GM18861 (cell line): ENCODE data around the gene DACT3.

Experiments
- ATAC-seq: cut with Tn5 transposase; IDR thresholded peaks from one replicate; pipeline ENCODE4 v1.9.1; 2021; ENCODE audit not compliant: unreplicated experiment

Gene DACT3

GRCh38 chr19:46661020-46661731, at the start of gene DACT3:
DACT3 (minus strand) TSS chr19:46661182; CDS start chr19:46661064, 118 bp downstream.
- ATAC-seq = peak; percentile 88

GRCh38 chr19:46710687-46711086, 49.7 kb upstream of the DACT3 start:
- no peak for ATAC-seq

GRCh38 chr19:46704379-46705076, 43.5 kb upstream of the DACT3 start:
- ATAC-seq = no peak

- ATAC-seq = no peak
Measured at GRCh38 chr19:46700704-46701103, 39.7 kb upstream of the DACT3 start.

GRCh38 chr19:46698395-46699321, 37.7 kb upstream of the DACT3 start:
- ATAC-seq = no peak

- no peak for ATAC-seq
Measured at GRCh38 chr19:46697204-46697960, 36.4 kb upstream of the DACT3 start.

GRCh38 chr19:46696866-46697203, 35.9 kb upstream of the DACT3 start:
- no peak for ATAC-seq

- no peak for ATAC-seq
Measured at GRCh38 chr19:46696052-46696451, 35.1 kb upstream of the DACT3 start.

GRCh38 chr19:46693760-46694159, 32.8 kb upstream of the DACT3 start:
- no peak for ATAC-seq

GRCh38 chr19:46692918-46693722, 32.1 kb upstream of the DACT3 start:
- no peak for ATAC-seq

GRCh38 chr19:46691948-46692347, 31.0 kb upstream of the DACT3 start:
- ATAC-seq = no peak

GRCh38 chr19:46691104-46691503, 30.1 kb upstream of the DACT3 start:
- no peak for ATAC-seq

GRCh38 chr19:46689358-46689757, 28.4 kb upstream of the DACT3 start:
- no peak for ATAC-seq

- no peak for ATAC-seq
Measured at GRCh38 chr19:46687438-46688145, 26.6 kb upstream of the DACT3 start.

GRCh38 chr19:46685189-46685588, 24.2 kb upstream of the DACT3 start:
- ATAC-seq = no peak

- no peak for ATAC-seq
Measured at GRCh38 chr19:46678110-46678732, 17.2 kb upstream of the DACT3 start.

- ATAC-seq = no peak
Measured at GRCh38 chr19:46674416-46675178, 13.6 kb upstream of the DACT3 start.

GRCh38 chr19:46670813-46671212, 9.8 kb upstream of the DACT3 start:
- ATAC-seq = no peak
